Activated effector memory CD4-positive, alpha-beta T cell treated with anti-CD3 and anti-CD28 coated beads, Interleukin-2, amount 50 U/mL, for 16 hours (primary cell): ENCODE data around the gene MTIF2.
"Not testable (repeated sequence)": the region's sequence is repeated elsewhere in the genome, so short reads cannot be mapped to it uniquely, and the experiment has no call there.

Experiments used
- DNase-seq: peaks from one replicate; pipeline ENCODE4 v3.0.0-alpha.2; 2020

Gene MTIF2

GRCh38 chr2:55268907-55269644 lies at the start of gene MTIF2:
MTIF2 (minus strand) TSS chr2:55269231; CDS start chr2:55263858, 5,373 bp downstream.
- peak; percentile 95 for DNase-seq

GRCh38 chr2:55314985-55315384 lies 46.0 kb upstream of the MTIF2 start:
- DNase-seq, result no peak

- DNase-seq, result no peak
Measured at GRCh38 chr2:55311444-55311870, 42.4 kb upstream of the MTIF2 start.

- DNase-seq, result no peak
Measured at GRCh38 chr2:55309446-55309845, 40.4 kb upstream of the MTIF2 start.

- no peak for DNase-seq
Measured at GRCh38 chr2:55302241-55302640, 33.2 kb upstream of the MTIF2 start.

- DNase-seq, result no peak
Measured at GRCh38 chr2:55301277-55301676, 32.2 kb upstream of the MTIF2 start.

GRCh38 chr2:55296393-55296792 lies 27.4 kb upstream of the MTIF2 start:
- DNase-seq, result no peak

- DNase-seq, result no peak
Measured at GRCh38 chr2:55283083-55283482, 14.1 kb upstream of the MTIF2 start.

- DNase-seq, result peak; percentile 95
Measured at GRCh38 chr2:55282110-55282917, 13.3 kb upstream of the MTIF2 start.

- not testable (repeated sequence) for DNase-seq
Measured at GRCh38 chr2:55280851-55281546, 12.0 kb upstream of the MTIF2 start.

- not testable (repeated sequence) for DNase-seq
Measured at GRCh38 chr2:55279859-55280424, 10.9 kb upstream of the MTIF2 start.

- not testable (repeated sequence) for DNase-seq
Measured at GRCh38 chr2:55279214-55279835, 10.3 kb upstream of the MTIF2 start.

GRCh38 chr2:55277310-55277709 lies 8.3 kb upstream of the MTIF2 start:
- DNase-seq, result no peak

GRCh38 chr2:55274346-55274745 lies 5.3 kb upstream of the MTIF2 start:
- not testable (repeated sequence) for DNase-seq

GRCh38 chr2:55269645-55269990 lies 587 bp upstream of the MTIF2 start:
- no peak for DNase-seq

GRCh38 chr2:55268288-55268906 lies 634 bp downstream of the MTIF2 start:
- no peak for DNase-seq

GRCh38 chr2:55259586-55259985 lies 9.4 kb downstream of the MTIF2 start:
- DNase-seq, result not testable (repeated sequence)

- DNase-seq, result no peak
Measured at GRCh38 chr2:55252832-55253231, 16.2 kb downstream of the MTIF2 start.

GRCh38 chr2:55247025-55247424 lies 22.0 kb downstream of the MTIF2 start:
- DNase-seq, result no peak

GRCh38 chr2:55245411-55245810 lies 23.6 kb downstream of the MTIF2 start:
- no peak for DNase-seq

- DNase-seq, result no peak
Measured at GRCh38 chr2:55242617-55243016, 26.4 kb downstream of the MTIF2 start.

- not testable (repeated sequence) for DNase-seq
Measured at GRCh38 chr2:55241582-55241981, 27.4 kb downstream of the MTIF2 start.
